NCI-H226 (cell line): ENCODE measurements around the gene RPS19.

Source experiments
- DNase-seq: peaks from one replicate; pipeline ENCODE4 v3.0.0-alpha.2; 2015

The RPS19 gene

GRCh38 chr19:41917676-41918075, 57.6 kb downstream of the RPS19 start:
- no peak for DNase-seq

- no peak for DNase-seq
Observed at GRCh38 chr19:41918095-41918494, 58.0 kb downstream of the RPS19 start.

- DNase-seq = no peak
Observed at GRCh38 chr19:41918653-41919244, 58.7 kb downstream of the RPS19 start.

- DNase-seq = no peak
Observed at GRCh38 chr19:41919948-41920712, 60.1 kb downstream of the RPS19 start.

- no peak for DNase-seq
Observed at GRCh38 chr19:41920882-41921576, 61.0 kb downstream of the RPS19 start.

- no peak for DNase-seq
Observed at GRCh38 chr19:41921577-41922576, 61.8 kb downstream of the RPS19 start.
